Lung (tissue), 12 donors: ENCODE measurements around the gene ATN1. TPM values are rescaled to one million over a fixed set of nuclear protein-coding genes. Genes with fewer than 3 reads are reported as not detected.

ENCODE experiments used
- ATAC-seq: fragments of 200-7000 bp; cut with Tn5 transposase; one replicate; pipeline ENCODE4 v1.9.1; 2020; ENCODE audit warnings: moderate number of reproducible peaks; ENCODE audit not compliant: insufficient read depth, low FRiP score
- DNase-seq, 3 donors: peaks; one replicate each; pipeline ENCODE4 v3.0.0-alpha.2; 2013 to 2017
- H3K27ac ChIP-seq, 2 donors: one replicate each; pipeline ENCODE4 v1.5.1; 2013; ENCODE audit warnings: mild to moderate bottlenecking in 2 of 2, moderate library complexity in 2 of 2, control low read depth in 1 of 2, inconsistent platforms in 1 of 2, low read depth in 1 of 2, low read length in 1 of 2
- H3K27me3 ChIP-seq, 3 donors: one replicate each; pipeline ENCODE4 v1.5.1; 2013; ENCODE audit warnings: low read length in 2 of 3; ENCODE audit not compliant: control insufficient read depth in 3 of 3, insufficient read depth in 3 of 3
- H3K36me3 ChIP-seq, 4 donors: one replicate each; pipeline ENCODE4 v1.5.1; 2013; ENCODE audit warnings: low read length in 4 of 4, mild to moderate bottlenecking in 1 of 4, moderate library complexity in 1 of 4; ENCODE audit not compliant: control insufficient read depth in 4 of 4, insufficient read depth in 4 of 4
- H3K4me1 ChIP-seq, 5 donors: one replicate each; pipeline ENCODE4 v1.5.1; 2013; ENCODE audit warnings: low read length in 5 of 5, mild to moderate bottlenecking in 2 of 5, moderate library complexity in 1 of 5; ENCODE audit not compliant: control insufficient read depth in 5 of 5, insufficient read depth in 5 of 5
- H3K4me3 ChIP-seq: one replicate; pipeline ENCODE4 v1.5.1; 2013; ENCODE audit warnings: mild to moderate bottlenecking, control low read depth, moderate library complexity
- H3K9ac ChIP-seq, 2 donors: one replicate each; pipeline ENCODE4 v1.5.1; 2013; ENCODE audit warnings: low read length in 2 of 2, control low read depth in 1 of 2; ENCODE audit not compliant: insufficient read depth in 1 of 2
- H3K9me3 ChIP-seq, 4 donors: one replicate each; pipeline ENCODE4 v1.5.1; 2013; ENCODE audit warnings: low read length in 3 of 4, mild to moderate bottlenecking in 1 of 4, moderate library complexity in 1 of 4; ENCODE audit not compliant: control insufficient read depth in 4 of 4, insufficient read depth in 3 of 4
- WGBS, 2 donors: extraction: QIAGEN DNeasy Blood & Tissue Kit; methylation state at CpG; one replicate each; pipeline ENCODE4 v1.1.7; 2013; 5-methylcytosine and 5-hydroxymethylcytosine counted together
- polyA plus RNA-seq, 2 donors: library from polyadenylated mRNA; stranded (reverse); fragments of 200-250 nt; gene quantifications; one replicate each; pipeline ENCODE4 v1.2.1, GENCODE V29; 2013
- total RNA-seq, 2 donors: library from RNA; depleted of rRNA in 1 of 2; stranded (reverse); fragments of >200 nt in 1 of 2; gene quantifications; one replicate each; pipeline ENCODE4 v1.2.1, GENCODE V29; 2014 to 2021
- TF ChIP-seq, protein P1 (sequence below): IDR thresholded peaks from 2 replicates; pipeline ENCODE4 v1.5.1; 2012; ENCODE audit warnings: mild to moderate bottlenecking; ENCODE audit errors: control extremely low read depth, extremely low read depth
- donor health status: control.
- donor health status: control.
- donor health status: Bipolar disorder and iron deficiency.
- donor health status: healthy.
- donor health status: DM: yes; HTN: yes; CAD: no.

Gene ATN1
- total and polyA plus RNA-seq, 4 donors = 63.5 to 113 (median 79.8) TPM

DNA sequence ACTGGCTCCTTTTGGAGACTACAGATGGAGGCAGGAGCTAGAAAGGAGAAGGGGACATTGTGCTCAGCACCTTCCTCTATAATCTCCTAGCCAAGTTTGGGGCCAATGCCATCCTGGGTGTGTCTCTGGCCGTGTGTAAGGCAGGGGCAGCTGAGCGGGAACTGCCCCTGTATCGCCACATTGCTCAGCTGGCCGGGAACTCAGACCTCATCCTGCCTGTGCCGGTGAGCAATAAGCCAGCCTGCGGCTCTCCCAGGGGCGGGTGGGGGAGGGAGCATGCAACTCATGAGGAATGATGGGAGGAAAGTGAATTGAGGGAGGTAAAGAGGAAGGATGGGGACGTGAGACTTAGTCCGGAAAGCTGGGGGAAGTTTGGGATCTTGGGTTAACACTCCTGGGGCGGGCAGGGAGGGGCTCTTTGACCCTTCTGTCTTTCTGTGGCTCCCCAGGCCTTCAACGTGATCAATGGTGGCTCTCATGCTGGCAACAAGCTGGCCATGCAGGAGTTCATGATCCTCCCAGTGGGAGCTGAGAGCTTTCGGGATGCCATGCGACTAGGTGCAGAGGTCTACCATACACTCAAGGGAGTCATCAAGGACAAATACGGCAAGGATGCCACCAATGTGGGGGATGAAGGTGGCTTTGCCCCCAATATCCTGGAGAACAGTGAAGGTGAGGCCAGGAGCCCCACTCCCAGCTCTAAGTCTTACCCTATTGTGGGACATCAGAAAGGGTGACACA lies 10.1 kb upstream of the ATN1 start:
- no peak for DNase-seq
- peaks cover 0 to 14% (median 11%) of the 10 kb centered on the region in 5 donors for H3K4me1 ChIP-seq
- H3K4me3 ChIP-seq = no peak overlapping the region
- ATAC-seq = no peak
- H3K9me3 ChIP-seq = no peaks in the 10 kb centered on the region
- H3K27ac ChIP-seq = no peak overlapping the region
- peaks cover 0 to 16% (median 13%) of the 10 kb centered on the region in 3 donors for H3K27me3 ChIP-seq
- H3K9ac ChIP-seq = no peak overlapping the region
- TF ChIP-seq, protein P1, sequence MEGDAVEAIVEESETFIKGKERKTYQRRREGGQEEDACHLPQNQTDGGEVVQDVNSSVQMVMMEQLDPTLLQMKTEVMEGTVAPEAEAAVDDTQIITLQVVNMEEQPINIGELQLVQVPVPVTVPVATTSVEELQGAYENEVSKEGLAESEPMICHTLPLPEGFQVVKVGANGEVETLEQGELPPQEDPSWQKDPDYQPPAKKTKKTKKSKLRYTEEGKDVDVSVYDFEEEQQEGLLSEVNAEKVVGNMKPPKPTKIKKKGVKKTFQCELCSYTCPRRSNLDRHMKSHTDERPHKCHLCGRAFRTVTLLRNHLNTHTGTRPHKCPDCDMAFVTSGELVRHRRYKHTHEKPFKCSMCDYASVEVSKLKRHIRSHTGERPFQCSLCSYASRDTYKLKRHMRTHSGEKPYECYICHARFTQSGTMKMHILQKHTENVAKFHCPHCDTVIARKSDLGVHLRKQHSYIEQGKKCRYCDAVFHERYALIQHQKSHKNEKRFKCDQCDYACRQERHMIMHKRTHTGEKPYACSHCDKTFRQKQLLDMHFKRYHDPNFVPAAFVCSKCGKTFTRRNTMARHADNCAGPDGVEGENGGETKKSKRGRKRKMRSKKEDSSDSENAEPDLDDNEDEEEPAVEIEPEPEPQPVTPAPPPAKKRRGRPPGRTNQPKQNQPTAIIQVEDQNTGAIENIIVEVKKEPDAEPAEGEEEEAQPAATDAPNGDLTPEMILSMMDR = no peak
- H3K36me3 ChIP-seq = peaks cover 0 to 11% (median 0%) of the 10 kb centered on the region in 4 donors
- 86 to 88% methylated on average over 14 of the region's 14 CpGs for WGBS, 2 donors

DNA sequence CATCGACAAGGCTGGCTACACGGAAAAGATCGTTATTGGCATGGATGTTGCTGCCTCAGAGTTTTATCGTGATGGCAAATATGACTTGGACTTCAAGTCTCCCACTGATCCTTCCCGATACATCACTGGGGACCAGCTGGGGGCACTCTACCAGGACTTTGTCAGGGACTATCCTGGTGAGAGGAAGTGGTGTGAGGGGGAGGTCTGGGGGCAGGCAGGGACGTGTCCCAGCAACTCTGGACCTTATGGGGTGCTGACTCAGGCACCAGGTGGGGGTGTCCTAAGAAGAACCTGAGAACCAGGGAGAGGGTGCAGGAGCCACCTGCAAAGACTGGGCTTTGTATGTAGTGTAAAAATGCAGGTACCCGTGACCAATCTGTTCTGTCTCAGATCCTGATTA lies 8.2 kb upstream of the ATN1 start:
- H3K27me3 ChIP-seq = peaks cover 0 to 4% (median 0%) of the 10 kb centered on the region in 3 donors
- H3K4me1 ChIP-seq = peaks cover 0 to 16% (median 8%) of the 10 kb centered on the region in 5 donors
- no peak for DNase-seq
- no peak overlapping the region for H3K9ac ChIP-seq
- H3K36me3 ChIP-seq = peaks cover 0 to 11% (median under 1%) of the 10 kb centered on the region in 4 donors
- H3K4me3 ChIP-seq = no peak overlapping the region
- ATAC-seq = no peak
- H3K27ac ChIP-seq = no peak overlapping the region
- 74 to 77% methylated on average over 7 of the region's 7 CpGs for WGBS, 2 donors
- H3K9me3 ChIP-seq = no peaks in the 10 kb centered on the region
- TF ChIP-seq, protein P1 = no peak

DNA sequence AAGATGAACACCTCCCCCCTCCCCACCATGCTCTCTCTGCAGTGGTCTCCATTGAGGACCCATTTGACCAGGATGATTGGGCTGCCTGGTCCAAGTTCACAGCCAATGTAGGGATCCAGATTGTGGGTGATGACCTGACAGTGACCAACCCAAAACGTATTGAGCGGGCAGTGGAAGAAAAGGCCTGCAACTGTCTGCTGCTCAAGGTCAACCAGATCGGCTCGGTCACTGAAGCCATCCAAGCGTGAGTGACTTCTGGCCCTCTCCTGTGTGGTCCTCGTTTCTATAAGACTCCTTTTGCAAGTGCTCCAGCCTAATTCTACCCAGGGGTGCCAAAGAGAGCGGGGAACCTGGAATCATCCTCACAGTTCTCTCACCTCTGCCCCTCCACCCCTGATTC lies 6.2 kb upstream of the ATN1 start:
- H3K4me1 ChIP-seq = peaks cover 6 to 27% (median 19%) of the 10 kb centered on the region in 5 donors
- no peaks in the 10 kb centered on the region for H3K27me3 ChIP-seq
- no peak overlapping the region for H3K27ac ChIP-seq
- no peak overlapping the region for H3K9ac ChIP-seq
- H3K9me3 ChIP-seq = no peaks in the 10 kb centered on the region
- TF ChIP-seq, protein P1 = no peak
- no peak for DNase-seq
- ATAC-seq = no peak
- peaks cover 0 to 8% (median under 1%) of the 10 kb centered on the region in 4 donors for H3K36me3 ChIP-seq
- no peak overlapping the region for H3K4me3 ChIP-seq
- WGBS, 2 donors = 87 to 94% methylated on average over 7 of the region's 7 CpGs
